ENCODE measurements around the gene PRKCH.

Gene PRKCH

GRCh38 chr14:61365667-61366212 lies 44.4 kb downstream of the PRKCH start:
- DNase-seq (ENCODE audit: low read depth), result no peak
- no peak overlapping the region for H3K4me3 ChIP-seq (ENCODE audit: low read depth, low read length)
- TF ChIP-seq CTCF (IDR thresholded peaks at IDR 0.05; ENCODE audit: low read depth, low read length, missing control alignments), result no peak

GRCh38 chr14:61368114-61368710 lies 46.8 kb downstream of the PRKCH start:
- DNase-seq (ENCODE audit: low read depth), result no peak
- TF ChIP-seq CTCF (IDR thresholded peaks at IDR 0.05; ENCODE audit: low read depth, low read length, missing control alignments), result no peak
- no peak overlapping the region for H3K4me3 ChIP-seq (ENCODE audit: low read depth, low read length)

GRCh38 chr14:61368781-61369453 lies 47.5 kb downstream of the PRKCH start:
- TF ChIP-seq CTCF (IDR thresholded peaks at IDR 0.05; ENCODE audit: low read depth, low read length, missing control alignments), result no peak
- no peak for DNase-seq (ENCODE audit: low read depth)
- no peak overlapping the region for H3K4me3 ChIP-seq (ENCODE audit: low read depth, low read length)

GRCh38 chr14:61369454-61369810 lies 48.1 kb downstream of the PRKCH start:
- no peak for DNase-seq (ENCODE audit: low read depth)
- no peak overlapping the region for H3K4me3 ChIP-seq (ENCODE audit: low read depth, low read length)
- no peak for TF ChIP-seq CTCF (IDR thresholded peaks at IDR 0.05; ENCODE audit: low read depth, low read length, missing control alignments)

GRCh38 chr14:61372379-61372778 lies 51.0 kb downstream of the PRKCH start:
- TF ChIP-seq CTCF (IDR thresholded peaks at IDR 0.05; ENCODE audit: low read depth, low read length, missing control alignments), result no peak
- no peak for DNase-seq (ENCODE audit: low read depth)
- H3K4me3 ChIP-seq (ENCODE audit: low read depth, low read length), result no peak overlapping the region

- no peak overlapping the region for H3K4me3 ChIP-seq (ENCODE audit: low read depth, low read length)
- DNase-seq (ENCODE audit: low read depth), result no peak
- no peak for TF ChIP-seq CTCF (IDR thresholded peaks at IDR 0.05; ENCODE audit: low read depth, low read length, missing control alignments)
Observed at GRCh38 chr14:61372842-61373555, 51.6 kb downstream of the PRKCH start.
